HL-60/S4 treated with retinoic acid at 250 ng/mL for 4 days and 3 days (cell line): ENCODE measurements around the gene HNF4A.

Source experiments
- in situ Hi-C: fragments of 300-500 bp; cut with MboI; formaldehyde crosslinking; loops from 2 replicates; pipeline ENCODE4 v1.7.0; 2022; ENCODE audit warnings: low sequenced_read_pairs

HNF4A gene

DNA sequence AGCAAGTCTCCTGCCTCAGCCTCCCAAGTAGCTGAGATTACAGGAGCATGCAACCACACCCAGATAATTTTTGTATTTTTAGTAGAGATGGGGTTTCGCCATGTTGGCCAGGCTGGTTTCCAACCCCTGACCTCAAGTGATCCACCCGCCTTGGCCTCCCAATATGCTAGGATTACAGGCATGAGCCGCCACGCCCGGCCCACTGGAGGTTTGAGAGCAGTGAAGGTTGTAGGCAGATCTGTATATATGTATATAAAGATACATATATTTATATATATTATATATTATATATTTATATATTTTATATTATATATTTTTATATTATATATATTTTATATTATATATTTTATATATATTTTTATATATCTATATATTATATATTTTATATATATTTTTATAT, 82.0 kb downstream of the HNF4A start:
- in situ Hi-C loops, result no loop called here

DNA sequence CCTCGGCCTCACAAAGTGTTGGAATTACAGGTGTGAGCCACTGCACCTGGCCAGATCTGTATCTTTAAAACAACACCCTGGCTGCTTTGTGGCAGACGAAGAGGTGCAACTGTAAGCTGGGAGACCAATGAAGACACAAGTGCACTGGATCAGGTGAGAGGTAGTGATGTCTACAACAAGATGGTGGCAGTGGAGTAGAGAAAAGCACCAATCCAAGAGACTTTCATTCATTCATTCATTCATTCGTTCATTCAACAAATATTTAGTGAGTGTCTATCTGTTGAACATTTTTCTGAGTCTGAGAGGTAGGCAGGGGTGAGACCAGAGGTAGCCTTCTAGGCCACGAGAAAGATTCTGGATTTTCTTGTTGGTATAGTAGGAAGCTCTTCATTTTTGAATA, 83.3 kb downstream of the HNF4A start:
- in situ Hi-C loops, result no loop called here

DNA sequence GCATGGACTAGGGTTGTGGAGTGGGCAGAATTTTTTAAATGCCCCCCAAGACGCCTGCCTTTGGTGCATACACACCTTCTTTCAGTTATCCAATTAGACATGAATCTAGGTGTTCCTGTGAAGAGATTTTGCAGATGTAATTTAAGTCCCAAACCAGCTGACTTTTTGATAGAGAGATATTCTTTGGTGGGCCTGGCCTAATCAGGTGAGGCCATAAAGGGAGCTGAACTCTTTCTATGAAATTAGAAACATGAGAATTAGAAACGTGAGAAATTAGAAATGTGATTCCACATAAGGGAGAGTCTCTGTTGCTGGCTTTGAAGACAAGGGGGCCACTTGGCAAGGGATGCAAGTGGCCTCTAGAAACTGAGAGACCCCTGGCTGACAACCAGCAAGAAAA, 83.8 kb downstream of the HNF4A start:
- in situ Hi-C loops, result no loop called here

DNA sequence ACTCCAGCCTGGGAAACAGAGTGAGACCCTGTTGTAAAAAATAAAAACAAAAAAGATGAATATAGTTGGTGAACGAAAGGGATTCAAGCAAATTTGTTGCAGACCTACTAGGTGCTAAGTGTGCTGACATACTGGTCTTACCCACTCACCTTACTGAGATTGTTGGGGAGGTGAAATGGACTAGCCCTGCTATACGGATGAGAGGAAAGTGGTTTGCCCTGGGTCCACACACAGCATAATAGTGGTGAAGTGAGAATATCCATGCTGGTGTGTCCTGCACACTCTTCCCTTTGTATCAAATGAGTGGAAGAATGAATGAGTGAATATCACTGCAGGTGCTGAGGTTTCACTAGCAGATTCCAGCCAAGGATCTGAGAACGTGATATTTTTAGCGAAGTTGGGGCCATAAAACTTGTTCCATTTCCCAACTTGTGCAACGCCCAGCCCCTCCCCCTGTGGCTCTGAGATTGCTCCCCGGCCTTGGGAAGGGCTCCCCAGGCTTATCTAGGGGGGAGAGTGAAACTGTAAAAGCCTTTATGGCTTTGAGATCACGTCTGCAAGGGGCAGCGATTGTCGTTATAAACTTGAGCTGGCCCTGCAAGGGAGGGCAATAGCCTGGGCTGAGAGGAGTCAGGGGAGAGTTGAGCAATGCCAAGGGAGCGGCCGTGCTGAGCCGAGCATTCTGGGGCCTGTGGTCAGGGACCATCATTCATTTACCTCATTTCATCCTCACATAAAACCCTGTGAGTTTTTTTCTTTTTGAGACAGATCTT, 87.0 kb downstream of the HNF4A start:
- in situ Hi-C loops, result no loop called here

DNA sequence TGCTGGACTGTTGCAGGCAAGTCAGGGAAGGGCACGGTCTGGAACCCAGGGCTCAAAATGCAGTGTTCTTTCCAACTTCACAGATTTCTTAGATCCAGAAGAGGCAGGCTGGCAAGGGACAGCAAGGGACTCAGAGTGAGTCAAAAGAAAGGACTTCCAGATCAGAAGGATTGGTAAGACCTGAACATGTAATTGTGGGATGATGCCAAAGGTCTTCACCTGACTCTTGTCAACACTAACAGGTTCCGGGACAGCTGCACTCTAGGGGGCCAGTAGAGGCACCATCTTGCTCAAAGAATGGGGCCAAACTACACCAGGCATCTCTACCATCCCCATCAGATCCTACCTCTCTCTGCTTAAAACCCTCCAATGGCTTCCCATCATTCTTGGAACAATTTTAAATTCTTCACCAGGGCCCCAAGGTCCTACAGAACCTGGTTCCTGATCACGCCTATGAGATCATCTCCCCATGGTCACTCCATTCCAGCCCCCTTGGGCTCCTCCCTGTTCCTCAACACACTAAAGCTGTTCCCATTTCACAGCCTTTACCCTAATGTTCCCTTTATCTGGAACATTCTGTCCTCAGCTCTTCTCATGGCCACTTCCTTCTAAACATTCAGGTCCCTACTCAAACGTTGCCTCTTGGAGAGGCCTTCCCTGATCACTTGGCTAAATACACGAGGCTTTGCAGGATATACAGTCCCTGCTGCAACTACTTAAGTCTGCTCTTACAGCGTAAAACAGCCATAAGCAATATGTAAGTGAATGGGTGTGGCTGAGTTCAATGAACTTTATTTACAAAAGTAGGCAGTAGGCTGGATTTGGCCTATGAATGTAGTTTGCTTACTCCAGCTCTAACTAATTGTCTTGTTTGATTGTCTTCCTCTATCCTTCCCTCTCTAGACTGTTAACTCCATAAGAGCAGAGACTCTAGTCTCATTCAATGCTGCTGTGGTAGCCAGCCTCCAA, 90.5 kb downstream of the HNF4A start:
- in situ Hi-C loops, result no loop called here

DNA sequence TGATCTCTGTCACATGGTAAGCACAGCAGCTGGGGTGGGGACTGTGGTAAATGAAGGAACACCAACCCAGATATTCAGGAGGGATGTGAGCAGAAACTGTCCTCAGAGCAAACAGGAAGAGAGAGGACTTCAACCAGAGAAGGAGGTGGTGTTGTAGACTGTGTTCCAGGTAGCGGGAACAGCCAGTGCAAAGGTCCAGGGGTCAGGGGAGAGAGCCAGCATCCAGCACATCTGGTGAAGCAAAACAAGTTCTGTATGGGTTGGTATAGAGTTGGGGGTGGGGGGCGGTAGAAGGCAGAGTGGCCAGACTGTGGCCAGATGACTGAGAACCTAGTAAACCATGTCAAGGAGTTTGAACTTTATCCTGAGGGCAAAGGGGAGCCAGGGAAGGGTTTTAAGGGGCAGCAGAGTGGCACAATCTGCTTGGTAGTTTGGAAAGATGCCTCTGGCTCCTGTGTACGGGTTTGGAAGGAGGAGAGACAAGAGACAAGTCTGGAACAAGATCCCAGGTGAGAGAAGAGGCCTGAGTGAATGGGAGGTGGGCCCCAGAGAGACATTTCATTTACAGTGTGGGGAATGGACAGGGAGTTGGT, 92.4 kb downstream of the HNF4A start:
- in situ Hi-C loops, result no loop called here

DNA sequence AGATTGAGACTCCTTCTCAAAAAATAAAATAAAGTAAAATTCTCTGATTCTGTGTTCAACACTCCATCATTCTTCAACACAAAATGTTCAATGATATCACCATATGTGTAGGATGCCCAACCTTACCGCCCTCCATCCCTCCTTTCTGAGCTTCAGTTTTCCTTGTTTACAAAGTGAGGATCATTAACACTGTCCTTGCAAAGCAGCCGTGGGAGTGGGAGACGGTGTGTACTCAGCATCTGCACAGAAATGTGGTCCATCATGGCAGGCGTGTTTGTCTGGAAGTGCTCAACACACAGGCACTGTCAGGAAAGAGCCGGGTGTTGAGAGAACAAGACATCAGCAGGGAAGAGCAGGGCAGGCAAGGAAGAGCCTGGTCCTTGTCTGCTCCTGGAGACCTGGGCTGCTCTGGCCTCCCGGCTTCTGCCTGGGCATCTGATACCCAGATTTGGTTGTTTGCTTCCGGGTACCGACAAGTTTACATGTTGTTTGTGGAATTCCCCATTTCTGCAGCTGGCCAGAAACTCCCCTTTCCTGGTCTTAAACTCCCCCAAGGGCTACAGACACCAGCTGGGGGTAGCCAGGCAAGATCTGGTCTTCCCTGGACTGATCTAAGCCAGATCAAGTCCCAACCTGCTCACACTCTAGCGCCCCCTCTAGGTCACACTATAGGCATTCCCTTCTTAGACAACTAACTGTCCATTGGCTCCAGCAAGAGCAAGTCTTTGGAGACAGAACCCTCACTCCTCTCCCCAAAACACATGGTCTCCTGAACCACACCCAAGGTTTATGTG, 93.5 kb downstream of the HNF4A start:
- in situ Hi-C loops, result no loop called here

DNA sequence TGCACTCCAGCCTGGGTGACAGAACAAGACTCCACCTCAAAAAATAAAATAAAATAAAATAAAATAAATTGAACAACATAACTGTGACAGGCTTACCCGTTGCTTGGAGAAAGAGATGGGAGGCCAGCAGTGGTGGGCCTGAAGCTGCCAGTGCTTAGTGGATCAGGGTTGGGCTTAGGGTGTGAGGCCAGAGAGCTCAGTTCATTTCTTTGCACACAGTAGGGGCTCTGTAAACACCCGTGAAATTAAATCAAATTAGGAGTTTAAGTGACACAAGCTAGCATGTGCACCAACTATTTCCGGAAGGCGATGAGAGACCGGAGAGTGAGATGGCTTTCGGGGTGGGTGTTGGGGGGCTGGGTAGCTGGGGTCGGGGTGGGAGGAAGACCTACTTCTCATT, 94.4 kb downstream of the HNF4A start:
- in situ Hi-C loops, result no loop called here

DNA sequence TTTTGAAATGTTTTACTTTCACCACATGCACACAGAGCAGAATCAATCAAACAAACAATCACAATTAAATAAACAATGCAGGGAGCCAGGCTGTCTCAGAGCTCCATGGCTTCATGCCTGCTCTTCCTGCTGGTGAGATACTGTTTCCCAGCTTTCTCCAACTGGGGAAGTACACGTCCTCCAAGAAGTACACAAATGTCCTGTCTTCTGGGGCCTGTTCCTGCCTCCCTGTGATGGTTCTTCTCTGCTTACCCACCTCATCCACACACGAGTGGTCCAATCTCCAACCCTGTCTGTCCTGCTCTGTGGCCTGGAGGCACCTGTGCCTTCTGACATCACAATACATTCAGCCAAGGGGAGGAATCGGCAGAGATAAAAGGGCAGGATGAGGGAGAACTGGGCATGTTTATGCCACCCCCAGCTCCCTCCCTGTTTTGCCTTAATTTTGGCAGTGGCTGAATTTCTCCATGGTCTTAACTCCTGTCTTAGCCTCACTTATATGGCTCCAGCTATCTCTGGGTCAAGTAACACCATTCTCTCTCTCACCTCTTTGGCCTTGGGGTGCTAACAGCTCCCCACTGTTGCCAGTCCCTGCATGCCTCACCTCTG, 94.9 kb downstream of the HNF4A start:
- in situ Hi-C loops, result no loop called here

DNA sequence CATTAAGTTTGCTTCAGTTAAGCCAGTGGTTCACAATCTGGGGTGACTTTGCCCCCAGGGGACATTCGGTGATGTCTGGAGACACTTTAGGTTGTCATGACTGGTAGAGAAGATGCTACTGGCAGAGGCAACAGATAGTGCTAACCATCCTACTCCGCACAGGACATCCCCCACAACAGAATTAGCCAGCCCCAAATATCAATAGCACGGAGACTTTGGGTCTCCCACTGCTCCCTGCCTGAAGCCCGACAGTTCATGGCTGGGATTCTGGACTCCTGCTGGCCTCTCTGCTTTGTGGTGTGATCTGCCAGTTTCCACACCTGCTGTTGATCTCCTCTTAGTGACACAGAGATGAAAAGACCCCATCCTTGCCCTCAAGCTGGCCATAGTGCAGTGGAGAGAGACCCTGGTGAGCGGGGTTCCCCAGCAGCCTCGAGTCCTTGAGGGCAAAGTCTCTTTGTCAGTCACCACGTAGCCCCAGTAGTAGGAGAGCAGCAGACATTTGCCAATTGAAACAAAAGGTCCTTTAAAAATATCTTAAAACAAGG, 95.5 kb downstream of the HNF4A start:
- in situ Hi-C loops, result no loop called here

DNA sequence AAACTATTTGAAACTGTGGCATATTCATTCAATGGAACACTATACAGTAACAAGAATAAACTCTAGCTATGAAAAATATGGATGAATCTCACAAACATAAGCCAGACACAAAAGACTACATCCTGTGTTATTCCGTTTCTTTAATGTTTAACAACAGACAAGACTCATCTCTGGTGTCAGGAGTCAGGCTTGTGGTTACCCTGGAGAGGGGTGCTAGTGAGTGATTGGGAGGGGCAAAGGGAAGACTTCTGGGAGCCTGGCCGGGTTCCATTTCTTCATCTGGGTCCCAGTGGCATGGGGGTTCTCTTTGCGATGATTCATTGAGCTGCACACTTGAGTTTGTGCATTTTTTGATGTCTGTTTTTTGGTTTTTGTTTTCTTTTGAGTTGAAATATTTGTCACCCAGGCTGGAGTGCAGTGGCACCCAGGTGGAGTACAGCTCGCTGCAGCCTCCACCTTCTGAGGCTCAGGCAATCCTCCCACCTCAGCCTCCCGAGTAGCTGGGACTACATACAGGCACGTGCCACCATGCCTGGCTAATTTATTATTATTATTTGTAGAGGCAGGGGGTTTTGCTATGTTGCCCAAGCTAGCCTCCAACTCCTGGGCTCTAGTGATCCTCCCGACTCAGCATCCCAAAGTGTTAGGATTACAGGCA, 98.9 kb downstream of the HNF4A start:
- in situ Hi-C loops, result no loop called here

DNA sequence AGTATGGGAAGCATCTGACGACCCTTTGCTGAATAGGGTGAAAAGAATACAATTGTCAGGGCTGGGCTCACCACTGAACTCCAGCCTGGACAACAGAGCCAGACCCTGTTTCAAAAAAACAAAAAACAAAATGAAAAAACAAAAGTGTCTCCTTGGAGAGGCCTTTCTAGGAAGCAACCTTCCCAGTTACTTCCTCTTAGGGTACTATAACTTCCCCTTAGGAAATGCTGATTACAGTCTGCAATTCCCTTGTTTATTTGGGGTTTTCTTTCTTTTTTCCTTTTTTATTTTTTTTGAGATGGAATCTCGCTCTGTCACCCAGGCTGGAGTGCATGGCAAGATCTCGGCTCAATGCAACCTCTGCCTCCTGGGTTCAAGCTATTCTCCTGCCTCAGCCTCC, 99.6 kb downstream of the HNF4A start:
- in situ Hi-C loops, result no loop called here

DNA sequence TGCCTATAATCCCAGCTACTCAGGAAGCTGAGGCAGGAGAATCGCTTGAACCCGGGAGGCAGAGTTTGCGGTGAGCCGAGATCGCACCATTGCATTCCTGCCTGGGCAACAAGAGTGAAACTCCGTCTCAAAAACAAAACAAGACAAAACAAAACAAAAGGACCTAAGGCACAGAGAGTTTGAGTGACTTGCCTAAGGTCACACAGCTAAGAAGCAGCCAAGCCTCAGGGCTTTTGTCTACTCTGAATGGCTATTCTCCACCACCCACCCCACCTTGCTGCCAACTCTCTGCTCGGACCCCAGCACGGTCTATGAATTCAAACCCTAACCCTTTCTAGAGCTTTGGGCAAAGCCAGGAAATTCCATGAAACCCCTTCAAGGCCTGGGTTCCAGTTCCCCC, 101.1 kb downstream of the HNF4A start:
- in situ Hi-C loops, result no loop called here

DNA sequence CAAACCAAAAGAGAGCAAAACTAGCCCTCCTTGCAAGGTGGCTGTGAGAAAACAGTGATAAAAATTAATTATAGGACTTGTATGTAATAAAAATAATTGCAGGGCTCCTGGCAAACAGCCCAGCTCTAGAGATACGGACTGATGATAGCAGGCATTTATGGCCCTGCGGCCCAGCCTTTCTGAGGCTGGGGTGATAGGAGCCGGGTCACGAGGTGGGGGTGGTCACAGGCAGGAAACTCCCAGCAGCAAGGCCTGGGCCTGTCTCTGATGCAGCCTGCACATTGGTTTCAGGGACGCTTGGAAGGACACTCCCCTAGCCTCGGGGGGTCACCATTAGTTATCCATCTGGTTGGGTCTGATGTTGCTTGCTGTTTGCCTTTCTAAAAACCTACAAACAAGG, 101.5 kb downstream of the HNF4A start:
- in situ Hi-C loops, result no loop called here

DNA sequence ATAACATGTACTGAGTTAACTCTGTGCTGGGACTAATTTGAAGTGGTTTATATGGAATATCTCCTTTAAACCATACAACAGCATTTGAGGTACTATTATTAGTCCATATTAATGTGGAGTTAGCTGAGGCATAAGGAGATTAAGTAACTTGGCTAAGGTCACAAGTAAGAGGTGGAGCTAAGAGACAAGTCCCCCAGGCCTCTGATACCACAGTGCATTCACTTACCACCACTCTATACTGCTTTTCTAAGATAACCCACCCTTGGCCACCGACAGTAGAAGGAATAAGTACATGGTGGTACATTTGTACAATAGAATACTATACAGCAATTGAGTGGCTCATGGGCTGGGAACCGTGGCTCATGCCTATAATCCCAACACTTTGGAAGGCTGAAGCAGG, 103.8 kb downstream of the HNF4A start:
- in situ Hi-C loops, result no loop called here

DNA sequence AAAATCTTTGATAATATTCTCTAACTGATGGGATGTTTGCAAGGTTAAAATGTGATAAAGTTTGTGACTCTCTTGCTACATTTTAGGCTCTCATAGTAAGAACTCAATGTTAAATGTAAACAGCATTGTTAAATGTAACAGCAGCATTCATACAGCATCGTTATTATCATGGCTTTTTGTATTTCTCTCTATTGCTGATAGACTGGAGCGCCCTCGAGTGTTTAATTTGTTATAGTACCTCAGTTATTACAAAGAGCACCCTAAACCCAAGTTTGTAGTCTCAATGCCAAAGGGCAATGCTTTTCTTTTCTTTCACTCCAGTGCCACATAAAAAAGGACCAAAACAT, 105.3 kb downstream of the HNF4A start:
- in situ Hi-C loops, result no loop called here

DNA sequence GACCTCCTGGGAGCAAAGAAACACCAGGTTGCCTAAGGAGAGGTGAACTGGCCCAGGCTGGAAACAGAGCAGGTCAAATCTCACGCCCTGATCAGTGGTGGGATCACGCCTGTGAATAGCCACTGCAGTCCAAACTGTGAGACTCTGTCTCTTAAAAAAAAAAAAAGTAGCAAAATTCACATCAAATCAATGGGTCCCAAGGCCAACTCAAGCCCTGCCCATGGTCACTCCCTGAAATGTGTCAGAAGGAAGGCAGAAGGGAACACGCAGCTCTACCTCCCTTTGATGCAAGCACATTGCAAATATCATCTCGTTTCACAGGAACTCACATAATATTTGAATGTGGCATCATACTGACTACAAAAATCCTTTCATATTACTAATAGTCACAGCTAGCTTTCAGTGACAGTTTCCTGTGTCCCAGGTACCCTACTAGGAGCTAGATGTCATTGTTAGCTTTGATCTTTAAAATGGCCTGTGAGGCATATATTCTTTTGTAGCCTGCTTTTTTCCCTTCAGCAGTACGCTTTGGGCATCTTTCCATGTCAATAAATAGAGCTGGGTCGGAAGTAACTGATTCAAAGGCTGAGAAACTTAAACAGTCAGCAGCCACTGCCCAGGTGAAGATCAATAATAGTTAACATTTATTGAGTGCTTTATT, 105.8 kb downstream of the HNF4A start:
- in situ Hi-C loops, result no loop called here

DNA sequence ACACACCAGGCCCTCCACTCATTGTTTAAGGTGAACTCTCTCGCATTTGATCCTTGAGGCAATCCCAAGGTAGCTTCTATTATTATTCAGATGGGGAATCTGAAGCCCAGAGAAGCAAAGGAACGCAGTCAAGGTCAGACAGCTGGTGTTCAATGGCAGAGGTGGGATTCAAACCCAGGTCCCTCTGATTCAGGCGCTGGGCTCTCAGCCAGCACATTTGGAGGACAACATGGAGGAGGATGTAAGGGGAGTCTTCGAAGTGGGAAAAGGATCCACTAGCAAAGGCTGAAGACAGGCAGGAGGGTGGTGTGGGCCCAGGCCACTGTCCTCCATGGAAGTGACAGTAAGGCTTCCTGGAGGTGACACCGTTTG, 106.3 kb downstream of the HNF4A start:
- in situ Hi-C loops, result no loop called here

DNA sequence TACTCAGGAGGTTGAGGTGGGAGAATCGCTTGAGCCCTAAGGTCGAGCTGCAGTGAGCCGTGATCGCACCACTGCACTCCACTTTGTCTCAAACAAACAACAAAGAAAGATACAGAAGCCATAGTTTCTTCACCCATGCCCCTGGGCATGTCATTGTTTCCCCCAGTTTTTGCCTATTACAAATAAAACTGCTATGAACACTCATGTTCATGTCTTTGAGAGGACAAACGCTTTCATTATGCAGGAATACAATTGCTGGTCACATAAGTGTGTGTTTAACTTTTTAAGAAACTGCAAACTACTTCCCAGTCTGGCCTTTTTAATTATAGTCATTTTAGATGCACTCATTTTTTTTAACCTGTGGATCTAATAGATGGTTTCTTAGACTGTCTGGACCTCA, 108.0 kb downstream of the HNF4A start:
- in situ Hi-C loops, result no loop called here
